GM21737 (cell line): ENCODE data around the gene OR51B4.
A peak's percentile ranks its signal among the peaks of the same experiment; 100 is the strongest.
"Not testable (repeated sequence)": the region's sequence is repeated elsewhere in the genome, so short reads cannot be mapped to it uniquely, and the experiment has no call there.

ENCODE experiments used
- ATAC-seq: cut with Tn5 transposase; IDR thresholded peaks from one replicate; pipeline ENCODE4 v1.9.1; 2021; ENCODE audit warnings: mild to moderate bottlenecking, moderate library complexity; ENCODE audit not compliant: unreplicated experiment

The OR51B4 gene

DNA sequence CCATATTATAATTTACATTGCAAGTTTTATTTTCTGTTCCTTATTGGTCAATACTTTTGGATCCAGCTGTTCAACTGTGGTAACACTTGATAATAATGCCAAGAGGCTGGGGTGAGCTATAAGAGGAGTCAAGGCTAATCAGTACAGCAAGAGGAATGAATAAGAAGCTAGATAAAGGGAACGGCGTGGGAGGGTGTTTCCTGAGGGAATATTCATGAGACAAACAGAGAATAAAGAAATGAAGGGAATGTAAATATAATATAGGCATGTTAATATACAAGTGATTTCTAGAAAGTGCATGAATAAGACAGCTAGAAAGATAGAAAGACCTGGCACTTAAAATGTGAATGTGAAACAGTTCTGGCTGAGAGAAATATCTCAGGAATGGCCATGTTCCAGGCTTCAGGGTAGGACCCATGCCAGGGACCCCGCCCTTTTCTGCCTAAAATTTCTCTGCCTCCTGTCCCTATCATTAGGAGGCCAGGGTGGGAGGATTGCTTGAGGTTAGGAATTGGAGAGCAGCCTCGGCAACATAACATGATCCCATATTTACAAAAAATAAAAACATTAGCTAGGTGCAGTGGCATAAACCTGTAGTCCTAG, 3.9 kb downstream of the OR51B4 start:
- no peak for ATAC-seq

DNA sequence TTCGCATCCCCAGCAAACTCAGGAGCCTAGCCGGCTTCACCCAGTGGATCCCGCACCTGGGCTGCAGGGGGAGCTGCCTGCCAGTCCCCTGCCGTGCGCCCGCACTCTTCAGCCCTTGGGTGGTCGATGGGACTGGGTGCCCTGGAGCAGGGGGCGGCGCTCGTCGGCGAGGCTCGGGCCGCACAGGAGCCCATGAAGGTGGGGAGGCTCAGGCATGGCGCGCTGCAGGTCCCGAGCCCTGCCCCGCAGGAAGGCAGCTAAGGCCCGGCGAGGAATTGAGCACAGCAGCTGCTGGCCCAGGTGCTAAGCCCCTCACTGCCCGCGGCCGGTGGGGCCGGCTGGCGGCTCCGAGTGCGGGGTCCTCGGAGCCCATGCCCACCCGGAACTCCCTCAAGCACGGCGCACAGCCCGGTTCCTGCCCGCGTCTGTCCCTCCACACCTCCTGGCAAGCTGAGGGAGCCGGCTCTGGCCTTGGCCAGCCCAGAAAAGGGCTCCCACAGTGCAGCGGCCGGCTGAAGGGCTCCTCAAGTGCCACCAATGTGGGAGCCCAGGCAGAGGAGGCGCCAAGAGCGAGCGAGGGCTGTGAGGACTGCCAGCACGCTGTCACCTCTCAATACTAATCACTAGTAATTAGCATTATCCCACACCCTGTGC, 7.3 kb downstream of the OR51B4 start:
- ATAC-seq = not testable (repeated sequence)

DNA sequence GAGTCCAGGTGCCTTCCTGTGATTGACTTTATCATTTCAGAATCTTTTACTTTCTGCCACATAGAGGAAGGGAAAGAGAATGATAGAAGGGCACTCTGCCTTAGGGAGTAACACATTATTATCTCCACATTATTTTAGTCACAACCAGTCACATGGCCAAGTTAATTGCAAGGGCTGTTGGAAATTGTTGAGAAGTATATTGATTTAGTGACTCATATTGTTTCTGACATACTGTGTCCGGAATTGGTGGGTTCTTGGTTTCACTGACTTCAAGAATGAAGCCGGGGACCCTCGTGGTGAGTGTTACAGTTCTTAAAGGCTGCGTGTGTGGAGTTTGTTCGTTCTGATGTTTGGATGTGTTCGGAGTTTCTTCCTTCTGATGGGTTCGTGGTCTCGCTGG, 8.7 kb downstream of the OR51B4 start:
- ATAC-seq = no peak

DNA sequence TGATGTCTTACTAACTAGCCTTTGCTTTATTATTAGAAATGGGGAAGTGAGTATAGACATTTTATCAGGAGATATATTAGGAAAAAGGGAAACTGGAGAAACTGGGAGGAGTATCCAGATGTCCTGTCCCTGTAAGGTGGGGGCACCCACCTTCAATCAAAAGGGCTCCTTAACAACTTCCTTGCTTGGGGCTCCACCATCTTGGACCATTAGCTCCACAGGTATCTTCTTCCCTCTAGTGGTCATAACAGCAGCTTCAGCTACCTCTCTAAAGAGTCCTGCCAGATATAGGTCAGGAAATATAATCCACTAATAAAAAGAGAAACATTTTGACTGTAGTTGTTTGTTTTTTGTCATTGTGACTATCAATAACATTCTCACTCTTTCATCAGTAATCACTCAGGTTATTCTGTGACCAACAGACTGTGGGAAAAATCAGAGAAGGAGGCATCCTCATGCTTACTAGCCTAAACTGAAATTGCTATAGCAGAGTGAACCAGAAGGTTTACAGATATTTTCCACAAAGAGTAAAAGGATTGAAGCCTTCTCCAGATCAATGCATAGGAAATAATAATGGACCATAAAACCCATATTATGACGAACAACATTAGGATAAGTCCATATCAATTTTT, 10.4 kb downstream of the OR51B4 start:
- ATAC-seq = peak; percentile 94

DNA sequence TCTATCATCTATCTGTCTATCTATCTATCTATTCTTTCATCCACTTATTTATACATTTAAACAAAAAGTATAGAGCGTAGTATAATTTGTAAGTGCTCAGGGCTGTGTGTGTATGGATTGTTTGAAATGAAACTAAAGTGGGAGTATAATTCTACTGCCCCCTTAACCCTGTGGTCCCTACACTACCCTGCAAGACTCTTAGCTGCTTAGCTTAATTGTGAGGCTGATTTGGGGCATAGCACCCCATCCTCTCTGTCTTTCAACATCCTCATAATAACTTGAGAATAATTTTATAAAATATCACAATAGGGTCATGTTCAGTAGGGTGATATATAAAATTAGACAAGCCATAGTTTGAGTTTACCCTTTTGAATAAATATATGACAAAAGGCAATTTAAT, 11.6 kb downstream of the OR51B4 start:
- ATAC-seq = no peak

DNA sequence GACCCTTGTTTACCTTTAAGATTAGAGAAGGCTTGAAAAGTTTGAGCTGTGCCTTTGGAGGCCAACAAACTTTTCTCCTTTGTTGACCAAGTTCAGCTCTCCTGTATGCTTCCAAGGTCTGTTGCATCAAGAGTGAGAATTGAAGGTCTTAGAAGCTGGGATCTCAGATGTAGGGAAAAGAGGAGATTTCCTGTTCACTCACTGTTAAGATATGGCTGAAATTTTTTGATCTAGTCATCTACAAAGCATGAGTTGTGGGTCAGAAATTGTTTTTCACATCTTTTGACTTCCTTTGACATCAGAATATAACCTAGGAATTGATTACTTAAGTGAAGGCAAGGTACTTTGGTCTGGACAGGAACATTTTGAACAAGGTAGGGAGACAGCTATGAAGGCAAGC, 12.1 kb downstream of the OR51B4 start:
- no peak for ATAC-seq

DNA sequence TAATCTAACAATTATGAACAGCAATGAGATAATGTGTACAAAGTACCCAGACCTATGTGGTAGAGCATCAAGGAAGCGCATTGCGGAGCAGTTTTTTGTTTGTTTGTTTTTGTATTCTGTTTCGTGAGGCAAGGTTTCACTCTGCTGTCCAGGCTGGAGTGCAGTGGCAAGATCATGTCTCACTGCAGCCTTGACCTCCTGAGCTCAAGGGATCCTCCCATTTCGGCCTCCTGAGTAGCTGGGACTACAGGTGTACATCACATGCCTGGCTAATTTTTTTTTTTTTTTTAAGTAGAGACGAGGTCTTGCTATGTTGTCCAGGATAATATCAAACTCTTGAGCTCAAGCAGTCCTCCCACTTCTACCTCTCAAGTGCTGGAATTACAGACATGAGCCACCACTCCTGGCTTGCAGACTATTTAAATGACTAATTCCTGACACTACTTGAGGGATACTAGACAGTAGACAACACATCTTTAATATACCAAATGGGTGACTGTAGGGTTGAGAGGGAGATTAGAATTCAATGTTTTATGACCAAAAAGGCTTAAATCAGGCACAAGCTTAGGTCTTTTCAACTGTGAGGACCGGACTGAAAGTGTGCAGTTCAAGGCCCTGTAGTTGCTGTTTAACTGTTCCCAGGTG, 12.7 kb downstream of the OR51B4 start:
- ATAC-seq = no peak

DNA sequence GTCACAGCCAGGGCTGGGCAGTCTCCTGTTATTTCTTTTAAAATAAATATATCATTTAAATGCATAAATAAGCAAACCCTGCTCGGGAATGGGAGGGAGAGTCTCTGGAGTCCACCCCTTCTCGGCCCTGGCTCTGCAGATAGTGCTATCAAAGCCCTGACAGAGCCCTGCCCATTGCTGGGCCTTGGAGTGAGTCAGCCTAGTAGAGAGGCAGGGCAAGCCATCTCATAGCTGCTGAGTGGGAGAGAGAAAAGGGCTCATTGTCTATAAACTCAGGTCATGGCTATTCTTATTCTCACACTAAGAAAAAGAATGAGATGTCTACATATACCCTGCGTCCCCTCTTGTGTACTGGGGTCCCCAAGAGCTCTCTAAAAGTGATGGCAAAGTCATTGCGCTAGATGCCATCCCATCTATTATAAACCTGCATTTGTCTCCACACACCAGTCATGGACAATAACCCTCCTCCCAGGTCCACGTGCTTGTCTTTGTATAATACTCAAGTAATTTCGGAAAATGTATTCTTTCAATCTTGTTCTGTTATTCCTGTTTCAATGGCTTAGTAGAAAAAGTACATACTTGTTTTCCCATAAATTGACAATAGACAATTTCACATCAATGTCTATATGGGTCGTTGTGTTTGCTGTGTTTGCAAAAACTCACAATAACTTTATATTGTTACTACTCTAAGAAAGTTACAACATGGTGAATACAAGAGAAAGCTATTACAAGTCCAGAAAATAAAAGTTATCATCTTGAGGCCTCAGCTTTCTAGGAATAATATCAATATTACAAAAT, 13.4 kb downstream of the OR51B4 start:
- no peak for ATAC-seq

DNA sequence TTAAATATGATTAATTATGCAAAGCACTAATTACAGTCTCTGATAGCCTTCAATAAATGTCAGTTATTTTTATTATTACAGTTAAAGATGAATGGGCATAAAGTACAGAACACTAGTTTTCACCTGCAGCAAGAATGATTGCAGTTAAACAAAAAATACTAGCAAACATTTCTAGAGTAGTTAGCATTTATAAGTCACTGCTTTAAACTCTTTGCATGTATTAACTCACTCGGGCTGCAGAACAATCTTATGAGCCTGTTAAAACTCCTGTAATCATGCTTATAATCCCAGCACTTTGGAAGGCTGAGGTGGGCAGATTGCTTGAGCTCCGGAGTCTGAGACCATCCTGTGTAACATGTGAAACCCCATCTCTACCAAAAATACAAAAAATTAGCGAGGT, 14.8 kb downstream of the OR51B4 start:
- no peak for ATAC-seq

DNA sequence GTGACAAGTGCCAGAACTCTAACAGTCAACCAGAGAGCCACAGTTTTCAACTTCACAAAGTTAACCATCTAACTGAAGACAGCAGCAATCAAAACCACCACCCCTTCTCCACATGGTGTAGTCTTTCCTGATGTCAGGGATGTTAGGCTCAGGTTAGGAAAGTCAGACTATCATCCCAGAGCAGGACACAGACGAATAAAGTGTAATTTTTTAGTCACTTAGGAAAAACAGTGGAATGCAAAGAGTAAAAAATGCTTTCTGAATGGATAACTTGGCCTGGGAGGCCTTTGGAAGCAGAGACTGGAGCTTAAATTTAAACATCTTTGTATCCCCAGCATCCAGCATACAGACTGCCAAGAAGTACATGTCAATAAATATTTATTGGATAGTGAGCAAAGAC, 15.4 kb downstream of the OR51B4 start:
- no peak for ATAC-seq

DNA sequence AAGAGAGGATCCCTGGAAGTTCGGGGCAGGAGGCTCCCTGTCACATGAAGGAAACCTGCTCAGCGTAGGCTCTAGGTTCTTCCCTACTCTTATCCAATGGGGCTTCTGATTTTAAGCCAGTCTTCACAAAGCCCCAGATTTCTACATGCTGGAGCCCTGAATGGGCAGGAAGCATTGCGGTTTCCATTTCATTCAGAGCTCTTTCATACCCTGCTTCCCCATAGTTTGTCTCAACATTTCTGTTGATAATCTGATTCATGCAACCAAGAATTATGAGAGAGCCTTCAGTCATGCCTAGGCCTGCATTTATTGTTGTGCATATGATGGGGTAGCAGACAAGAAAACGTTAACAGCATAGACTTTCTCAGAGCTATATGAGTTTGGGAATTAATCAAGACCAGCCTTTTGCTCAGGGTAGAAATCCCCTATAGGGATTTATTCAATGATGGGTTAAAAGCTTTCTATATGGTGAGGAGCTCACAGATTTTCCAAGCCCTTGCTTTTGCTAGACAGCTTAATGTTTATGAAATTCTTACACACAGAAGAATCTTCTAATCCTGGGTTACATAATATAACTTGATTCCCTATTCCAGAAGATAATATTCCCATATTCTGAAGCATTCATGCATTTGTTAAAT, 15.9 kb downstream of the OR51B4 start:
- no peak for ATAC-seq

DNA sequence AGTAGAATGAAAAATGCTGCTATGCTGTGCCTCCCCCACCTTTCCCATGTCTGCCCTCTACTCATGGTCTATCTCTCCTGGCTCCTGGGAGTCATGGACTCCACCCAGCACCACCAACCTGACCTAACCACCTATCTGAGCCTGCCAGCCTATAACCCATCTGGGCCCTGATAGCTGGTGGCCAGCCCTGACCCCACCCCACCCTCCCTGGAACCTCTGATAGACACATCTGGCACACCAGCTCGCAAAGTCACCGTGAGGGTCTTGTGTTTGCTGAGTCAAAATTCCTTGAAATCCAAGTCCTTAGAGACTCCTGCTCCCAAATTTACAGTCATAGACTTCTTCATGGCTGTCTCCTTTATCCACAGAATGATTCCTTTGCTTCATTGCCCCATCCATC, 17.1 kb downstream of the OR51B4 start:
- no peak for ATAC-seq

DNA sequence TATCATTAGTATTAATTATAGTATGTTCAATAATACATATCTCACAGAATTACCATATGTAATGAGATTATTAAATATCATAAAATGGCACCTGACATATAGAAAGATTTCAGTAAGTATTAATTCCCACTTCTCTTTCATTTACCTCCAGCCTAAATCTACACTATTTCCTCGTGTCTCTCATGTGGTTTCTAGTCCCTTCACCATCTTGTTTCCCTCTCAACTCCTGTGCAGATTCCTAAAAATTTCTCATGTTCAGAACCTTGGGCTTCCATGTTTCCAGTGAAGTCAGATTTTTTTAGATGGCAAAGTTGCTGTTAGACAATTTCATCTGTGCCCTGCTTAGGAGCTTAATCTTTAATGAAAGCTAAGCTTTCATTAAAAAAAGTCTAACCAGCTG, 17.9 kb downstream of the OR51B4 start:
- no peak for ATAC-seq

DNA sequence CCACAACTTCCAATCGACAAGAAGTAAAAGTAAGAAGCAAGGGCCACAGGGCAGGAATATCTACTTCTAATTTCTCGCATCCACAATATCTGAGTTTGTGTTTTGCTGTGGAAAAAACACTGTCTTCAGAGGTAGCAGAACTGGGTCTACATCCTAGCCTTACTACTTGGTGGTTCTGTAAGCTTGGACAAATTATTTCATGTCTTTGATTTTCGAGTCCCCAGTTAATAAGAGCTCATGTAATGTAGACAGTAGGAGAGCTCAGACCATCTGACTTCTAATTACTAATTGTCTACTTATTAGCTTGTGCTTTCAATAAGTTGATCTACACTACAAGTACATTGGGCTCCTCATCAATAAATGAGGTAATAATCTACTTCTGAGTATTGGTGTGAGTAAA, 18.7 kb downstream of the OR51B4 start:
- ATAC-seq = no peak

DNA sequence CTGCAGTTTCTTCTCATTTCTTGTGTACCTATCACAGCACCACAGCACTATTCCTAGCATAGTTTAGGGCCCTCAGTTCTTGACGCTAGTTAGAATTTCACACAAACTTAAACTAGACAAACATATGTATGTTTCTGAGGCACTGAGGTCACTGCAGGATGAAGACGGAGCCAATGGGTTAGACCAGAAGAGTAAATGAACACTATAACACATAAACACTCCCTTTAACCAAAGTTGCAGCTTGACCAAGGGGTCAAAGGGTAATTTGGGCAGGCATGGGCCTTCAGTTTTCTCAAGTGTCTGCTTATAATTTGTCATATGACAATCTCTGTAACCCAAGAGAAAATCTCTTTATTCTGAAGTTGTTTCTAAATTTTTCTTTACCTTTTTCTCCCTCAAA, 19.1 kb downstream of the OR51B4 start:
- ATAC-seq = no peak

DNA sequence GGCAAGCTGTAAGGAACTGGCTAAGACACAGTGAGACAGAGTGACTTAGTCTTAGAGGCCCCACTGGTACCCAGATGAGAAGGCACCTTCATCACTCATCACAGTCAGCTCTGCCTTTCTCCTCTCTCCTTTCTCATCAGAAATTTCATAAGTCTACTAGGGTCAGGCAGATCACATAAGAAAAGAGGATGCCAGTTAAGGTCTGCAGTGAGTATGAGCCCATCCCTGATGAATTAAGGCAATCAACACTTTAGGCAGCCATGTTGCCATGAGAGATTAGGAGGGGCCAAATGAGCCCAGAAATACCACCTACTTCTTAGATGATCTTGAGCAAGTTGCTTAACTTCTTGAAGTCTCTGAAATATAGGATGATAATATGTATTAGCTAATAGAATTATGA, 20.1 kb downstream of the OR51B4 start:
- no peak for ATAC-seq

DNA sequence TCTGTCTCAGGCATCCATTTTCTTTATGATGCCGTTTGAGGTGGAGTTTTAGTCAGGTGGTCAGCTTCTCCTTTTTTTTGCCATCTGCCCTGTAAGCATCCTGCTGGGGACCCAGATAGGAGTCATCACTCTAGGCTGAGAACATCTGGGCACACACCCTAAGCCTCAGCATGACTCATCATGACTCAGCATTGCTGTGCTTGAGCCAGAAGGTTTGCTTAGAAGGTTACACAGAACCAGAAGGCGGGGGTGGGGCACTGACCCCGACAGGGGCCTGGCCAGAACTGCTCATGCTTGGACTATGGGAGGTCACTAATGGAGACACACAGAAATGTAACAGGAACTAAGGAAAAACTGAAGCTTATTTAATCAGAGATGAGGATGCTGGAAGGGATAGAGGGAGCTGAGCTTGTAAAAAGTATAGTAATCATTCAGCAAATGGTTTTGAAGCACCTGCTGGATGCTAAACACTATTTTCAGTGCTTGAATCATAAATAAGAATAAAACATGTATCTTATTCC, 21.1 kb downstream of the OR51B4 start:
- peak; percentile 94 for ATAC-seq

DNA sequence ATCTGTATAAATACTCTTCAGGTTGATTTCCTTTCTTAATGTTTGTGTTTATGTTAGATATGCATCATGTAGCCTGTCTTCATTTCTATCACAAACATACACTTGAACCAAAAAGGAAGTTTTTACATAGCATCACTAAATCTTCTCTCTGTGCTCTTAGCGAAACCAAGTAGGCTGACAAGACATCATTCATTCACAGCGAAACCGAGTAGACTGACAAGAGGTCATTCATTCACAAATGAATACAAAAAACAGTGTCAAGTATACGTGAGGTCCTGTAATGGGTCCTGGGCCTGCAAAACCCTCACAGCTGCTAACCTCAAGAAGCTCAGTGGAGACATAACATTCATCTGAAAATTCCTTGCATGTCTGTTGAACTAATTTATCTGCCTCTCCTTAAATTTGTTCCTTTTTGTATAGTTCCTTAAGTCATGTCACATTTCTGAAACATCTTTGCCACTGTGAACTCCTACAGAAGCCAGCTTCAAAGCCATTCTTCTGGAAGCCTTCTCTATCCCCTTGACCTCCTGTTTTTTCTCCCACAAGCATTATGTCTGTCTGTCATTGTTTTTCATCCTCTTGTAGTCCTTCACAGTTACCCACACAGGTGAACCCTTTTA, 22.2 kb downstream of the OR51B4 start:
- no peak for ATAC-seq

DNA sequence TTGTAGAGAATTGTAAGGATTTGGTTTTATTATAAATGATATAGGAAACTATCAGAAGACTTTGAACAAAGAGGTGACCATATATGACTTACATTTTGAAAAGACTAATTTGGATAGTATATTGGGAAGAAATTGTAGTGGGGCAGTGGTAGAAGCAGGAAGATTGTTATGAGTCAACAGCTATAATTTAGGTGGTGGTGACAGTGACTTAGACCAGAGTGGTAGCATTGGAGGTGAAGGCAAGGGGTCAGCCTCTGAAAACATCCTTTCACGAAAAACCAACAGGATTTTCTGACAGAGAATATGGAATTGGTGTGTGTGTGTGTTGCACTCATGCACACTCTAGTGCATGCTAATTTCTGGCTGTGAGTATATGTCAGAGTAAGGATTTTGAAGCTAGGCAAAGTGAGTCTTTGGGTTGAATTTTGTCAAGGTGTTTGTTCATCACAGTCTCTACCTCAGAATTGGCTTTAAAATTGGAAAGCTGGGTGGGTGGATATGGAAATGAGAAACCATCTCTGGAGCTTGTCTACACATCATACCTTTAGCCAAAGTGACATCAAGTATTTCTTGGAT, 23.9 kb downstream of the OR51B4 start:
- no peak for ATAC-seq

DNA sequence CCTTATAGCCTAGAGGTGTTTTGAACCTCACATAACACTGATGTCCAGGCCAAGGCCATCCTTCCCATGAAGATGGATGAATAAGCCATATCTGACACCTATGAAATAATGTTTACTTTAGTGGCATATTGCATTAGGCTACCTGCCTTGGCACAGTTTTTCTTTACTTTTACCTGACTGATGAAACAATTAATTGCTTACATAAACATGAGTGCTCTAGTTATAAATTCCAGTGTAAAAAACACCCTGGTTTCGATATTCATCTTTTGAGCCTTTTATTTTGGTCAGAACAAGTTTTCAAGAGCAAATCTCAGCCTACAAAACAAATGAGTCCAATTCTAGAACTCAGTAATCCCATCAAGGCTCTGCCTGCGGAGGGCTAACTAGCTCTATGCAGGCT, 25.0 kb downstream of the OR51B4 start:
- ATAC-seq = no peak
